Thyroid gland (tissue), 4 donors: ENCODE measurements around the gene INPP5D.

Source experiments
- POLR2A ChIP-seq, 2 donors: fragments of 450-650 bp; IDR thresholded peaks; one replicate each; pipeline ENCODE4 v1.6.1; 2017; ENCODE audit warnings: antibody characterized with exemption in 2 of 2, mild to moderate bottlenecking in 2 of 2, moderate library complexity in 1 of 2
- TF ChIP-seq, protein P1 (sequence below), 6 experiments: fragments of 200-600 bp in 3 of 6; fragments of 450-650 bp in 3 of 6; sonication (generic) in 3 of 6; IDR thresholded peaks; one replicate each; pipeline ENCODE4 v1.5.1; 2016 to 2019; ENCODE audit warnings: antibody characterized with exemption in 6 of 6, mild to moderate bottlenecking in 2 of 6, inconsistent platforms in 1 of 6, moderate library complexity in 1 of 6

DNA sequence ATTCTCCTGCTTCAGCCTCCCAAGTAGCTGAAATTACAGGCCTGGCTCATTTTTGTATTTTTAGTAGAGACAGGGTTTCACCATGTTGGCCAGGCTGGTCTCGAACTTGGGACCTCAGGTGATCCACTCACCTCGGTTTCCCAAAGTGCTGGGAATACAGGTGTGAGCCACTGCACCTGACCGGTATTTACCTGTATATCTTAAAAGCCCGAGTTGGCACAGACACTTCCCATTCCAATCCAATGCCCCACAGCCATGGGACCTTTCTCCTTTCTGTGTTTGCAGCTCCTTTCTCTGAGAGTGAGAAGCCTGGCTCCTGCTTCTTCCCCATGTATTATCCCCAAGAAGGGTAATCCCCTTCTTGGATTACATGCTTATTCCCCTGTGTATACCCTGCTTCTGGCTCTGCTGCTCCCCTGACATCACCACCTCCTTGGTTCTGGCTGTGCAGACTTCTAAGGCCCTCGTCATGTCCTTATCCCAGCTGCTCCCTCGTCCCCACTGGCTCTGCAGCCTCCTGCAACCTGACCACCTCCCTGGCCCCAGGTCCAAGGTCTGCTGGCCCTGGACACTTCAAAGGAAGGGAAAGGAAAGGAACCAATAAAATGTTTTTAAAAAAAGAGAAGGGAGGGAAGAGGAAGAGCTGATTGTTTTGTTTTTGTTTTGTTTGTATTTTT lies 52.8 kb downstream of the INPP5D start:
- TF ChIP-seq, protein P1, sequence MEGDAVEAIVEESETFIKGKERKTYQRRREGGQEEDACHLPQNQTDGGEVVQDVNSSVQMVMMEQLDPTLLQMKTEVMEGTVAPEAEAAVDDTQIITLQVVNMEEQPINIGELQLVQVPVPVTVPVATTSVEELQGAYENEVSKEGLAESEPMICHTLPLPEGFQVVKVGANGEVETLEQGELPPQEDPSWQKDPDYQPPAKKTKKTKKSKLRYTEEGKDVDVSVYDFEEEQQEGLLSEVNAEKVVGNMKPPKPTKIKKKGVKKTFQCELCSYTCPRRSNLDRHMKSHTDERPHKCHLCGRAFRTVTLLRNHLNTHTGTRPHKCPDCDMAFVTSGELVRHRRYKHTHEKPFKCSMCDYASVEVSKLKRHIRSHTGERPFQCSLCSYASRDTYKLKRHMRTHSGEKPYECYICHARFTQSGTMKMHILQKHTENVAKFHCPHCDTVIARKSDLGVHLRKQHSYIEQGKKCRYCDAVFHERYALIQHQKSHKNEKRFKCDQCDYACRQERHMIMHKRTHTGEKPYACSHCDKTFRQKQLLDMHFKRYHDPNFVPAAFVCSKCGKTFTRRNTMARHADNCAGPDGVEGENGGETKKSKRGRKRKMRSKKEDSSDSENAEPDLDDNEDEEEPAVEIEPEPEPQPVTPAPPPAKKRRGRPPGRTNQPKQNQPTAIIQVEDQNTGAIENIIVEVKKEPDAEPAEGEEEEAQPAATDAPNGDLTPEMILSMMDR (IDR thresholded peaks at IDR 0.05) = no peak
- TF ChIP-seq POLR2A (IDR thresholded peaks at IDR 0.05) = no peak
